Activated naive CD4-positive, alpha-beta T cell (primary cell): Measurements from ENCODE around the gene NDUFB5.
"Not testable (repeated sequence)": the region's sequence is repeated elsewhere in the genome, so short reads cannot be mapped to it uniquely, and the experiment has no call there.

Experiments used
- DNase-seq, 4 experiments: peaks; one replicate each; lab custom pipeline; 2025; lab: John Stamatoyannopoulos, UW

Gene NDUFB5

GRCh38 chr3:179630753-179631451 lies 26.3 kb downstream of the NDUFB5 start:
- DNase-seq: no peak

GRCh38 chr3:179640469-179640868 lies 35.9 kb downstream of the NDUFB5 start:
- no peak for DNase-seq

GRCh38 chr3:179642871-179643270 lies 38.3 kb downstream of the NDUFB5 start:
- DNase-seq: no peak

- not testable (repeated sequence) for DNase-seq
Measured at GRCh38 chr3:179643837-179644236, 39.2 kb downstream of the NDUFB5 start.

GRCh38 chr3:179646177-179646576 lies 41.6 kb downstream of the NDUFB5 start:
- no peak for DNase-seq

GRCh38 chr3:179651687-179652446 lies 47.3 kb downstream of the NDUFB5 start:
- DNase-seq: no peak

- DNase-seq: peak; percentile 8 to 62 (median 40)
Measured at GRCh38 chr3:179652447-179653095, 48.0 kb downstream of the NDUFB5 start, which contains the start of gene USP13. TSS of gene USP13 (plus strand) at chr3:179653040. CDS start at chr3:179653226, 186 bp downstream.

GRCh38 chr3:179653096-179653797 lies 48.7 kb downstream of the NDUFB5 start:
- peak; percentile 8 to 64 (median 43) for DNase-seq

- DNase-seq: no peak
Measured at GRCh38 chr3:179655236-179655635, 50.6 kb downstream of the NDUFB5 start.

- DNase-seq: no peak
Measured at GRCh38 chr3:179658606-179659005, 54.0 kb downstream of the NDUFB5 start.

GRCh38 chr3:179660872-179661271 lies 56.3 kb downstream of the NDUFB5 start:
- DNase-seq: no peak

GRCh38 chr3:179661777-179662176 lies 57.2 kb downstream of the NDUFB5 start:
- no peak for DNase-seq

- no peak for DNase-seq
Measured at GRCh38 chr3:179663093-179663492, 58.5 kb downstream of the NDUFB5 start.

GRCh38 chr3:179666030-179666429 lies 61.4 kb downstream of the NDUFB5 start:
- no peak for DNase-seq

GRCh38 chr3:179666436-179667035 lies 61.9 kb downstream of the NDUFB5 start:
- DNase-seq: no peak

- no peak for DNase-seq
Measured at GRCh38 chr3:179668429-179668828, 63.8 kb downstream of the NDUFB5 start.

- no peak for DNase-seq
Measured at GRCh38 chr3:179670311-179670710, 65.7 kb downstream of the NDUFB5 start.

GRCh38 chr3:179671309-179671708 lies 66.7 kb downstream of the NDUFB5 start:
- no peak for DNase-seq

GRCh38 chr3:179671747-179672242 lies 67.2 kb downstream of the NDUFB5 start:
- no peak for DNase-seq

GRCh38 chr3:179672918-179673317 lies 68.3 kb downstream of the NDUFB5 start:
- DNase-seq: no peak

- no peak for DNase-seq
Measured at GRCh38 chr3:179673523-179673922, 68.9 kb downstream of the NDUFB5 start.

- no peak for DNase-seq
Measured at GRCh38 chr3:179676081-179676480, 71.5 kb downstream of the NDUFB5 start.
